Activated T-cell treated with anti-CD3 and anti-CD28 coated beads, Interleukin-2, amount 50 U/mL, for 1 hour (primary cell): ENCODE results near the gene SYCE3.
A peak's percentile ranks its signal among the peaks of the same experiment; 100 is the strongest.
"Not testable (repeated sequence)": the region's sequence is repeated elsewhere in the genome, so short reads cannot be mapped to it uniquely, and the experiment has no call there.

Experiments
- DNase-seq: peaks from one replicate; pipeline ENCODE4 v3.0.0-alpha.2; 2020

Gene SYCE3

GRCh38 chr22:50562523-50563412 is at the start of gene SYCE3:
Gene SYCE3 (minus strand): TSS chr22:50562919. CDS start chr22:50556405, 6,514 bp downstream.
- DNase-seq = peak; percentile 97

- DNase-seq = no peak
These were observed 49.4 kb upstream of the SYCE3 start for GRCh38 chr22:50612168-50612527.

- DNase-seq = no peak
These were observed 48.8 kb upstream of the SYCE3 start for GRCh38 chr22:50611341-50612060.

GRCh38 chr22:50610581-50610980 is 47.9 kb upstream of the SYCE3 start:
- DNase-seq = no peak

- DNase-seq = no peak
These were observed 47.3 kb upstream of the SYCE3 start for GRCh38 chr22:50610041-50610451.

- no peak for DNase-seq
These were observed 46.9 kb upstream of the SYCE3 start for GRCh38 chr22:50609599-50609998.

GRCh38 chr22:50608996-50609395 is 46.3 kb upstream of the SYCE3 start:
- no peak for DNase-seq

GRCh38 chr22:50608058-50608840 is 45.5 kb upstream of the SYCE3 start:
- DNase-seq = not testable (repeated sequence)

- no peak for DNase-seq
These were observed 44.9 kb upstream of the SYCE3 start for GRCh38 chr22:50607659-50608020.

- no peak for DNase-seq
These were observed 44.4 kb upstream of the SYCE3 start for GRCh38 chr22:50606946-50607658.

GRCh38 chr22:50606165-50606945 is 43.6 kb upstream of the SYCE3 start:
- DNase-seq = no peak

- no peak for DNase-seq
These were observed 42.9 kb upstream of the SYCE3 start for GRCh38 chr22:50605613-50606074.

GRCh38 chr22:50605002-50605612 is 42.4 kb upstream of the SYCE3 start:
- DNase-seq = no peak

GRCh38 chr22:50604256-50605001 is 41.7 kb upstream of the SYCE3 start:
- DNase-seq = peak; percentile 17

- DNase-seq = peak; percentile 18
These were observed 41.0 kb upstream of the SYCE3 start for GRCh38 chr22:50603511-50604255.

- no peak for DNase-seq
These were observed 39.6 kb upstream of the SYCE3 start for GRCh38 chr22:50602338-50602700.

GRCh38 chr22:50601669-50602337 is 39.1 kb upstream of the SYCE3 start:
- peak; percentile 13 for DNase-seq

GRCh38 chr22:50600967-50601668 is 38.4 kb upstream of the SYCE3 start:
- DNase-seq = peak; percentile 16

- peak; percentile 19 for DNase-seq
These were observed 37.8 kb upstream of the SYCE3 start, which contains the start of gene MAPK8IP2 for GRCh38 chr22:50600538-50600937. Gene MAPK8IP2 (plus strand): TSS chr22:50600793. CDS start chr22:50600819, 26 bp downstream.
